ENCODE measurements around the gene TCF3. TPM values are rescaled to one million over a fixed set of nuclear protein-coding genes. Genes with fewer than 3 reads are reported as not detected.

The TCF3 gene
- polyA plus RNA-seq, 2 donors, result 23.1 to 27.1 TPM

DNA sequence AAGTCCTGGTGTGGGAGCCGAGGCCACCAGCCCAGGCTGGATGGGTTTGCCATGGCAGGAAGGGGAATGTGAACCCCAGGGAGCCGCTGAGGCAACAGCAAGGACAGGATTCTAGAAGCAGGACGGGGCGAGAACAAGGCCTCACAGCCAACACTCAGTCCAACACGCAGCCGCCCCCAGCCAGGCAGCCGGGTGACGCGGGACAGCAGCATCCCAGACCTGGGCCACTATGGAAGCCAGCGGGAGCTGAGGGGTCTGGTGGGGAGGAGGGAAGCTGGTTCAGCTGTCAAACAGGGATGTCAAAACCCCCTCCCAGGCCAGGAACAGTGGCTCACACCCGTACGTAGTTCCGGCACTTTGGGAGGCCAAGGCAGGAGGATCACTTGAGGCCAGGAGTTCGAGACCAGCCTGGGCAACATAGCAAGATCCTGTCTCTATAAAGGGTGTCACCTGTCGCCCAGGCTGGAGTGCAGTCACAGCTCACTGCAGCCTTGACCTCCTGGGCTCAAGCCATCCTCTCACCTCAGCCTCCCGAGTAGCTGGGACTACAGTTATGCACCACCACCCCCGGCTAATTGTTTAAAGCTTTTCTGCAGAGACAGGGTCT, 91.1 kb downstream of the TCF3 start:
- H3K4me3 ChIP-seq (ENCODE audit: low read depth in 1 of 2, low read length in 2 of 2), result no peak overlapping the region
- H3K4me1 ChIP-seq (ENCODE audit: control insufficient read depth in 2 of 2, insufficient read depth in 2 of 2, low read length in 1 of 2), result peaks cover 0 to 6% of the 10 kb centered on the region in 2 donors
- WGBS, 2 donors, result 88 to 91% methylated on average over 17 of the region's 17 CpGs

DNA sequence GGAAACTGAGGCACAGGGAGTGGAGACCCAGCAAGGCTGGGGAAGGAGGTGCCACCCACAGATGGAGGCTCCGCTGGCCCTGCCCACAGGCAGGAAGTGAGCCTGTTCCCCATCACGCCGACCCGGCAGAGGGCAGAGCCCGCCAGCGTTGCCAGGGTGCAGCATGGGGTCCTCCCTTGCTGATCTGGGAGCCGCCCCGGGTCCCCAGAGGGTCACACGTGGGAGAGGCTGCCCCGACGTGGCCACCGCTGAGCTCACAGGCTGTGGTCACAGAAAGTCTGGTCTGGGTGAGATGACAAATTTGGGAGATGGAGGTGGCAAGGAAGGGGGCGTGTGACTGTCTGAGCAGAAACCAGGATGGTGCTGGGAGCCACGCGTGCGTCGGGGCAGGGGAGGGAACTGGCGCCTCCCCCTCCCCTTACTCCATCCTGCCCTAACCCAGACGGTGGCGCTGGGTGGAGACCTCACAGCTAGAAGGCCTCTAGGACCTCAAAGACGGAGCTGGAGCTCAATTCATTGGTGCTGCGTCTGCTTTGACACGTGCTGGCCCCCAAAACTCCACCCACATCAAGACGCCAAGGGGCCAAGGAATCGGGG, 92.0 kb downstream of the TCF3 start:
- no peak overlapping the region for H3K27ac ChIP-seq (ENCODE audit: low read depth in 2 of 2, low read length in 1 of 2)

More for the DNA sequence above, 91.1 kb downstream of the TCF3 start:
- H3K27me3 ChIP-seq (ENCODE audit: control insufficient read depth in 1 of 2, insufficient read depth in 2 of 2, low read length in 2 of 2), result no peaks in the 10 kb centered on the region
- H3K9me3 ChIP-seq (ENCODE audit: control insufficient read depth in 2 of 2, insufficient read depth in 1 of 2, low read depth in 1 of 2, low read length in 1 of 2), result no peaks in the 10 kb centered on the region
- peaks cover 0 to 1% of the 10 kb centered on the region in 2 donors for H3K36me3 ChIP-seq (ENCODE audit: control insufficient read depth in 2 of 2, insufficient read depth in 2 of 2, low read length in 1 of 2)
- no peak overlapping the region for H3K27ac ChIP-seq (ENCODE audit: low read depth in 2 of 2, low read length in 1 of 2)

More for the DNA sequence above, 92.0 kb downstream of the TCF3 start:
- Histone ChIP-seq H3K9me3 (ENCODE audit: control insufficient read depth in 2 of 2, insufficient read depth in 1 of 2, low read depth in 1 of 2, low read length in 1 of 2) (no peaks in the 10 kb centered on the region), H3K27me3 (ENCODE audit: control insufficient read depth in 1 of 2, insufficient read depth in 2 of 2, low read length in 2 of 2) (no peaks in the 10 kb centered on the region), H3K4me1 (ENCODE audit: control insufficient read depth in 2 of 2, insufficient read depth in 2 of 2, low read length in 1 of 2) (no peaks in the 10 kb centered on the region), H3K4me3 (ENCODE audit: low read depth in 1 of 2, low read length in 2 of 2) (no peak overlapping the region), H3K36me3 (ENCODE audit: control insufficient read depth in 2 of 2, insufficient read depth in 2 of 2, low read length in 1 of 2) (peaks cover 0 to 6% of the 10 kb centered on the region in 2 donors)
- 69 to 70% methylated on average over 25 of the region's 25 CpGs for whole genome bisulfite sequencing, 2 donors

Other genes starting within 250 kb of the TCF3 start
- gene DAZAP1, start 245.0 kb downstream of the TCF3 start, polyA plus RNA-seq, result 10 to 100 TPM; 64.9 to 75.3 TPM
- gene RPS15, start 214.2 kb downstream of the TCF3 start, polyA plus RNA-seq, result 1,000 to 10,000 TPM; 2,888 to 3,260 TPM
- under 1 TPM; 0.02 to 0.10 TPM for gene APC2, start 202.5 kb downstream of the TCF3 start, polyA plus RNA-seq
- gene C19orf25, start 173.4 kb downstream of the TCF3 start, polyA plus RNA-seq, result 10 to 100 TPM; 17.8 to 28.1 TPM
- gene PCSK4, start 162.3 kb downstream of the TCF3 start, polyA plus RNA-seq, result 1 to 10 TPM; 1.9 to 4.0 TPM
- gene REEP6, start 161.4 kb downstream of the TCF3 start, polyA plus RNA-seq, result 10 to 100 TPM; 10.1 to 14.4 TPM
- gene ADAMTSL5, start 139.6 kb downstream of the TCF3 start, polyA plus RNA-seq, result 10 to 100 TPM; 10.9 to 13.0 TPM
- under 1 TPM; 0.13 to 0.53 TPM for gene PLK5, start 128.5 kb downstream of the TCF3 start, polyA plus RNA-seq
- gene MEX3D, start 84.3 kb downstream of the TCF3 start, polyA plus RNA-seq, result 1 to 10 TPM; 2.8 to 8.4 TPM
- 10 to 100 TPM; 50.0 to 72.8 TPM for gene MBD3, start 59.8 kb downstream of the TCF3 start, polyA plus RNA-seq
- gene UQCR11, start 47.2 kb downstream of the TCF3 start, polyA plus RNA-seq, result 100 to 1,000 TPM in 1 of 2 donors, 10 to 100 TPM in 1; 70.5 to 105 TPM
- under 1 TPM in 1 of 2 donors, not detected in 1; under 0.01 TPM for gene ONECUT3, start 100.9 kb upstream of the TCF3 start, polyA plus RNA-seq
- gene ATP8B3, start 159.7 kb upstream of the TCF3 start, polyA plus RNA-seq, result 1 to 10 TPM in 1 of 2 donors, under 1 TPM in 1; 0.68 to 1.2 TPM
- gene REXO1, start 195.9 kb upstream of the TCF3 start, polyA plus RNA-seq, result 10 to 100 TPM; 13.9 to 27.4 TPM
- gene KLF16, start 211.0 kb upstream of the TCF3 start, polyA plus RNA-seq, result 10 to 100 TPM in 1 of 2 donors, 1 to 10 TPM in 1; 9.3 to 13.5 TPM
- gene ABHD17A, start 232.9 kb upstream of the TCF3 start, polyA plus RNA-seq, result 10 to 100 TPM; 73.9 to 76.2 TPM

All from esophagus (tissue), 2 donors.